GM23338 (cell line): ENCODE measurements around the gene SRSF3.

Experiments used
- CTCF ChIP-seq, 2 experiments: fragments of 200-600 bp in 1 of 2; sonication (generic) in 1 of 2; conservative IDR thresholded peaks; 2 replicates each; pipeline versions ENCODE4 v1.5.1 to v1.6.1; 2016 to 2017; ENCODE audit warnings: antibody characterized with exemption in 2 of 2, low read depth in 2 of 2, mild to moderate bottlenecking in 2 of 2, moderate library complexity in 1 of 2
- EZH2phosphoT487 ChIP-seq: fragments of 200-600 bp; sonication (generic); IDR thresholded peaks from one replicate; pipeline ENCODE4 v1.8.1; 2018; ENCODE audit warnings: antibody characterized with exemption; ENCODE audit not compliant: unreplicated experiment
- JUNB ChIP-seq: IDR thresholded peaks from one replicate; pipeline ENCODE4 v1.6.1; 2016; ENCODE audit warnings: antibody characterized with exemption; ENCODE audit not compliant: unreplicated experiment
- POLR2AphosphoS5 ChIP-seq: IDR thresholded peaks from 2 replicates; pipeline ENCODE4 v1.6.1; 2016; ENCODE audit warnings: antibody characterized with exemption, low read depth

GRCh38 chr6:36642913-36643817, 49.0 kb downstream of the SRSF3 start:
- TF ChIP-seq CTCF (conservative IDR thresholded peaks at IDR 0.05; ENCODE audit: low read depth in 2 of 2) = no peak
- no peak for TF ChIP-seq EZH2phosphoT487
- no peak for TF ChIP-seq JUNB
- no peak for TF ChIP-seq POLR2AphosphoS5
